GM21825 (cell line): ENCODE results near the gene CCDC174.
A peak's percentile ranks its signal among the peaks of the same experiment; 100 is the strongest.
"Not testable (repeated sequence)": the region's sequence is repeated elsewhere in the genome, so short reads cannot be mapped to it uniquely, and the experiment has no call there.

Experiments
- ATAC-seq: cut with Tn5 transposase; IDR thresholded peaks from one replicate; pipeline ENCODE4 v1.9.1; 2021; ENCODE audit warnings: mild to moderate bottlenecking, moderate library complexity; ENCODE audit not compliant: unreplicated experiment

The CCDC174 gene

GRCh38 chr3:14651440-14652251 is at the start of gene CCDC174:
Gene CCDC174 (plus strand): TSS chr3:14651762. CDS start chr3:14651837, 75 bp downstream.
- ATAC-seq: peak; percentile 97

GRCh38 chr3:14602006-14602803 is 49.4 kb upstream of the CCDC174 start:
- no peak for ATAC-seq

GRCh38 chr3:14602804-14603644 is 48.5 kb upstream of the CCDC174 start:
- no peak for ATAC-seq

GRCh38 chr3:14605067-14605466 is 46.5 kb upstream of the CCDC174 start:
- ATAC-seq: no peak

GRCh38 chr3:14605744-14606143 is 45.8 kb upstream of the CCDC174 start:
- no peak for ATAC-seq

GRCh38 chr3:14606669-14607339 is 44.8 kb upstream of the CCDC174 start:
- no peak for ATAC-seq

GRCh38 chr3:14608298-14608697 is 43.3 kb upstream of the CCDC174 start:
- no peak for ATAC-seq

GRCh38 chr3:14609058-14609457 is 42.5 kb upstream of the CCDC174 start:
- ATAC-seq: not testable (repeated sequence)

GRCh38 chr3:14609506-14609905 is 42.1 kb upstream of the CCDC174 start:
- no peak for ATAC-seq

GRCh38 chr3:14609941-14610340 is 41.6 kb upstream of the CCDC174 start:
- no peak for ATAC-seq

GRCh38 chr3:14614189-14614588 is 37.4 kb upstream of the CCDC174 start:
- no peak for ATAC-seq

GRCh38 chr3:14614862-14615261 is 36.7 kb upstream of the CCDC174 start:
- ATAC-seq: no peak

GRCh38 chr3:14616606-14617507 is 34.7 kb upstream of the CCDC174 start:
- ATAC-seq: no peak

GRCh38 chr3:14617508-14618023 is 34.0 kb upstream of the CCDC174 start:
- no peak for ATAC-seq

- ATAC-seq: no peak
Observed at GRCh38 chr3:14619605-14620004, 32.0 kb upstream of the CCDC174 start.

GRCh38 chr3:14620512-14620911 is 31.1 kb upstream of the CCDC174 start:
- ATAC-seq: no peak

- ATAC-seq: no peak
Observed at GRCh38 chr3:14621093-14621492, 30.5 kb upstream of the CCDC174 start.

GRCh38 chr3:14622368-14622767 is 29.2 kb upstream of the CCDC174 start:
- ATAC-seq: no peak

- no peak for ATAC-seq
Observed at GRCh38 chr3:14623569-14624051, 28.0 kb upstream of the CCDC174 start.
